ENCODE measurements around the gene PRKAG2. TPM values are rescaled to one million over a fixed set of nuclear protein-coding genes. Genes with fewer than 3 reads are reported as not detected.

The PRKAG2 gene
- polyA plus RNA-seq, 1 of the 3 experiments (the other 2 are of a cell fraction) = 51.6 TPM

GRCh38 chr7:151812967-151813366 is 63.9 kb downstream of the PRKAG2 start:
- Histone ChIP-seq H2AFZ (ENCODE audit: low read depth) (no peak overlapping the region), H3K27me3 (ENCODE audit: insufficient read depth) (peaks cover 16% of the 10 kb centered on the region), H4K20me1 (ENCODE audit: insufficient read depth) (no peaks in the 10 kb centered on the region), H3K4me1 (ENCODE audit: control insufficient read depth in 1 of 2, insufficient read depth in 2 of 2, low read depth in 1 of 2, low read length in 1 of 2) (peaks cover 0 to 33% of the 10 kb centered on the region in 2 experiments; a peak in 1 of 4 replicates), H3K9me3 (no peaks in the 10 kb centered on the region), H3K4me3 (ENCODE audit: low read depth in 2 of 2, low read length in 1 of 2) (no peak overlapping the region), H3K9ac (no peak overlapping the region), H3F3A (replicated peaks; ENCODE audit: insufficient read depth) (no peaks in the 10 kb centered on the region), H3K79me2 (ENCODE audit: insufficient read depth) (no peaks in the 10 kb centered on the region), H3K27ac (ENCODE audit: low read depth in 2 of 2, low read length in 1 of 2) (no peak overlapping the region), H3K36me3 (replicated peaks in 1 of 2; ENCODE audit: control insufficient read depth in 1 of 2, insufficient read depth in 2 of 2, low read length in 1 of 2) (no peaks in the 10 kb centered on the region), H3K4me2 (no peak overlapping the region), H3K9me2 (no peaks in the 10 kb centered on the region)
- DNase-seq = no peak
- WGBS (ENCODE audit: low lambda C conversion rate) = 66% methylated on average over 8 of the region's 9 CpGs
- ChIA-PET POLR2A (no interaction called here), CTCF (interaction anchor here (33.3 kb wide), 1 partner anchor 29 kb away, joined by 325 read pairs; no protein-coding TSS in a partner anchor)
- TF ChIP-seq FOXM1 (IDR thresholded peaks at IDR 0.05; ENCODE audit: low read depth) (no peak), CHD2 (IDR thresholded peaks at IDR 0.05; ENCODE audit: low read length, partially characterized antibody) (no peak), POLR2AphosphoS5 (IDR thresholded peaks at IDR 0.05; ENCODE audit: low read depth, low read length) (no peak), RCOR1 (IDR thresholded peaks at IDR 0.05; ENCODE audit: low read length) (no peak)
- TF ChIP-seq, protein P1, sequence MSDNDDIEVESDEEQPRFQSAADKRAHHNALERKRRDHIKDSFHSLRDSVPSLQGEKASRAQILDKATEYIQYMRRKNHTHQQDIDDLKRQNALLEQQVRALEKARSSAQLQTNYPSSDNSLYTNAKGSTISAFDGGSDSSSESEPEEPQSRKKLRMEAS (IDR thresholded peaks at IDR 0.05; ENCODE audit: low read depth) = no peak

DNA sequence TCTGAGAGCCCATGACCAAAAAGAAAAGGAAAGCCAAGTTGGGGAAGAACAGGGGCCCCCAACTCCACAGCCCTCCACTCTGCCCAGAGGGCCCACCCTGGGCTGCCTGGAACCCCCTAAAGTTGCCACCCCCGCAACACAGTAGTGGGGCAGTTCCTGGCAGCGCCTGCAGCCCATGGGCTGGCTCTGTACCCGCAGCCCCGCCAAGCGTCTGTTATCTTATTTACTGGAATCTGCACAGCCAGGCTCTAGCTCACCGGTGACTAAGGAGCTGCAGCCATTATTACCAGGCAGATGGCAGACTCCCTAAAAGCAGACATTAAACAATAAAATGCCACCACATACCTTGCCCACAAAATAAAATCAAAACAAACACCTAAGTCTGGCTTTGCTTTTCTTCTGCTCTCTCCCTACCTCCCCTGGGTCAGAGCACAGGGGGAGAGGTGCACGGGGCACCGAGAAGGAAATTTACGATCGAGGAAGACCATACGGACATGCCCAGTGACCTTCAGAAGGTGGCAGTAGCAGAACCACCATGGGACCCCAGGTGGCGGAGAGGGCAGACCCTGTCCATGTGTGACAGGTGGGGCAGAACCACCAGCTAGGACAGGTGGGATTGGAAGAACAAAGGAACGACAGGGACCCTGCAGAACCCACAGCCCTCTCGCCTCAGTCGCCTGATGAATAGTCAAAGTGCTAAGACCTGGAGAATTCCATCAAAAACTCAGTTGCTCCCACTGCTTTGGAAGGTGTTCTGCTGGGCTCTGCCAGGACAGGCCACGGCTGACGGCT is 66.3 kb downstream of the PRKAG2 start:
- H2AFZ ChIP-seq (ENCODE audit: low read depth) = no peak overlapping the region
- 69% methylated on average over 16 of the region's 17 CpGs for WGBS (ENCODE audit: low lambda C conversion rate)
- H4K20me1 ChIP-seq (ENCODE audit: insufficient read depth) = no peaks in the 10 kb centered on the region
- ChIA-PET POLR2A (no interaction called here), CTCF (interaction anchor here (0.6 to 33.3 kb wide), 5 partner anchors 9 to 377 kb away, joined by 3 to 325 read pairs (median 3); no protein-coding TSS in a partner anchor)
- H3K9ac ChIP-seq = no peak overlapping the region
- H3K9me2 ChIP-seq = no peaks in the 10 kb centered on the region
- no peaks in the 10 kb centered on the region for H3K9me3 ChIP-seq
- H3K27ac ChIP-seq (ENCODE audit: low read depth in 2 of 2, low read length in 1 of 2) = peak overlapping the region in 1 of 2 experiments; percentile 30; a peak in 1 of 4 replicates
- H3K4me2 ChIP-seq = no peak overlapping the region
- no peaks in the 10 kb centered on the region for H3K36me3 ChIP-seq (replicated peaks in 1 of 2; ENCODE audit: control insufficient read depth in 1 of 2, insufficient read depth in 2 of 2, low read length in 1 of 2)
- no peak overlapping the region for H3K4me3 ChIP-seq (ENCODE audit: low read depth in 2 of 2, low read length in 1 of 2)
- H3F3A ChIP-seq (replicated peaks; ENCODE audit: insufficient read depth) = no peaks in the 10 kb centered on the region
- H3K79me2 ChIP-seq (ENCODE audit: insufficient read depth) = no peaks in the 10 kb centered on the region
- peaks cover 3% of the 10 kb centered on the region; the same call in 1 of the 2 replicates for H3K27me3 ChIP-seq (ENCODE audit: insufficient read depth)
- peaks cover 0 to 33% of the 10 kb centered on the region in 2 experiments; a peak in 1 of 4 replicates for H3K4me1 ChIP-seq (ENCODE audit: control insufficient read depth in 1 of 2, insufficient read depth in 2 of 2, low read depth in 1 of 2, low read length in 1 of 2)
- peak; percentile 75 for DNase-seq
- TF ChIP-seq CHD2 (IDR thresholded peaks at IDR 0.05; ENCODE audit: low read length, partially characterized antibody) = no peak
- TF ChIP-seq ZBTB33 (IDR thresholded peaks at IDR 0.05; ENCODE audit: borderline replicate concordance, low read depth) = no peak
- TF ChIP-seq TEAD4 (IDR thresholded peaks at IDR 0.05; ENCODE audit: borderline replicate concordance, insufficient read depth) = no peak
- no peak for TF ChIP-seq RXRA (IDR thresholded peaks at IDR 0.05; ENCODE audit: borderline replicate concordance, low read depth)
- TF ChIP-seq FOXM1 (IDR thresholded peaks at IDR 0.05; ENCODE audit: low read depth) = no peak
- no peak for TF ChIP-seq TAF1 (IDR thresholded peaks at IDR 0.05; ENCODE audit: borderline replicate concordance, low read depth, low read length)
- TF ChIP-seq, protein P2, sequence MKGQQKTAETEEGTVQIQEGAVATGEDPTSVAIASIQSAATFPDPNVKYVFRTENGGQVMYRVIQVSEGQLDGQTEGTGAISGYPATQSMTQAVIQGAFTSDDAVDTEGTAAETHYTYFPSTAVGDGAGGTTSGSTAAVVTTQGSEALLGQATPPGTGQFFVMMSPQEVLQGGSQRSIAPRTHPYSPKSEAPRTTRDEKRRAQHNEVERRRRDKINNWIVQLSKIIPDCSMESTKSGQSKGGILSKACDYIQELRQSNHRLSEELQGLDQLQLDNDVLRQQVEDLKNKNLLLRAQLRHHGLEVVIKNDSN (IDR thresholded peaks at IDR 0.05; ENCODE audit: borderline replicate concordance, low read depth) = no peak
- TF ChIP-seq REST (IDR thresholded peaks at IDR 0.05; ENCODE audit: low read depth, low read length) = no peak
- no peak for TF ChIP-seq JUND (IDR thresholded peaks at IDR 0.05)
- TF ChIP-seq EZH2phosphoT487 (IDR thresholded peaks at IDR 0.05; ENCODE audit: borderline replicate concordance, low read depth) = no peak
- TF ChIP-seq CTCF (IDR thresholded peaks at IDR 0.05) = no peak
- TF ChIP-seq USF2 (IDR thresholded peaks at IDR 0.05; ENCODE audit: borderline replicate concordance, low read depth, low read length) = no peak
